OCI-LY1 (cell line): Measurements from ENCODE around the gene RBM10.

ENCODE experiments used
- H2AFZ ChIP-seq: fragments of 200-600 bp; sonication (generic), shearing (Covaris generic); 2 replicates; pipeline ENCODE4 v1.6.0; 2014; ENCODE audit warnings: antibody characterized with exemption, mild to moderate bottlenecking, low read length
- H3F3A ChIP-seq: fragments of 200-600 bp; sonication (generic), shearing (Covaris generic); 2 replicates; pipeline ENCODE4 v1.6.0; 2014; ENCODE audit warnings: mild to moderate bottlenecking, antibody characterized with exemption, low read length, moderate library complexity; ENCODE audit not compliant: insufficient read depth
- H3K27ac ChIP-seq: fragments of 200-600 bp; sonication (generic); 2 replicates; pipeline ENCODE4 v1.5.1; 2014; ENCODE audit warnings: low read length, mixed run types, mild to moderate bottlenecking, low read depth; ENCODE audit not compliant: poor library complexity, severe bottlenecking
- H3K27me3 ChIP-seq: fragments of 200-600 bp; sonication (generic); 2 replicates; pipeline ENCODE4 v1.6.0; 2014; ENCODE audit warnings: antibody characterized with exemption, mild to moderate bottlenecking, low read length, moderate library complexity; ENCODE audit not compliant: insufficient read depth
- H3K36me3 ChIP-seq: fragments of 200-600 bp; sonication (generic); 2 replicates; pipeline ENCODE4 v1.6.1; 2014; ENCODE audit warnings: mild to moderate bottlenecking, antibody characterized with exemption, low read length, moderate library complexity, mixed read lengths; ENCODE audit not compliant: insufficient read depth
- H3K4me1 ChIP-seq: fragments of 200-600 bp; sonication (generic); 2 replicates; pipeline ENCODE4 v1.5.1; 2014; ENCODE audit warnings: mild to moderate bottlenecking, low read length, moderate library complexity; ENCODE audit not compliant: insufficient read depth, severe bottlenecking
- H3K4me2 ChIP-seq: fragments of 200-600 bp; sonication (generic), shearing (Covaris generic); 2 replicates; pipeline ENCODE4 v1.6.1; 2014; ENCODE audit warnings: low read length
- H3K4me3 ChIP-seq: fragments of 200-600 bp; sonication (generic); 2 replicates; pipeline ENCODE4 v1.5.1; 2014; ENCODE audit warnings: low read length, low read depth, mild to moderate bottlenecking, mixed read lengths; ENCODE audit not compliant: poor library complexity, severe bottlenecking
- H3K79me2 ChIP-seq: fragments of 200-600 bp; shearing (Covaris generic); 2 replicates; pipeline ENCODE4 v1.6.1; 2016; ENCODE audit warnings: mixed run types, low read length, mixed read lengths; ENCODE audit not compliant: insufficient read depth
- H3K9ac ChIP-seq: fragments of 200-600 bp; sonication (generic), shearing (Covaris generic); 2 replicates; pipeline ENCODE4 v1.6.1; 2014; ENCODE audit warnings: mild to moderate bottlenecking, low read length, mixed read lengths
- H3K9me2 ChIP-seq: fragments of 200-600 bp; sonication (generic), shearing (Covaris generic); 2 replicates; pipeline ENCODE4 v1.6.1; 2014; ENCODE audit warnings: low read depth, mild to moderate bottlenecking, low read length, mixed read lengths
- H3K9me3 ChIP-seq: fragments of 200-600 bp; shearing (Covaris generic); 2 replicates; pipeline ENCODE4 v1.6.1; 2014; ENCODE audit warnings: low read length, mixed read lengths
- H4K20me1 ChIP-seq: fragments of 200-600 bp; sonication (generic), shearing (Covaris generic); 2 replicates; pipeline ENCODE4 v1.6.0; 2016; ENCODE audit warnings: mild to moderate bottlenecking, low read length; ENCODE audit not compliant: insufficient read depth
- CTCF ChIP-seq: fragments of 200-600 bp; sonication (generic), shearing (Covaris generic); IDR thresholded peaks from 2 replicates; pipeline ENCODE4 v1.5.1; 2017; ENCODE audit warnings: mild to moderate bottlenecking, antibody characterized with exemption, low read length, moderate library complexity, mixed read lengths
- EZH2 ChIP-seq: fragments of 200-600 bp; sonication (generic), shearing (Covaris generic); IDR thresholded peaks from 2 replicates; pipeline ENCODE4 v1.8.0; 2017; ENCODE audit warnings: borderline replicate concordance, mixed run types, mild to moderate bottlenecking, antibody characterized with exemption, low read length, moderate library complexity, mixed read lengths

The RBM10 gene

DNA sequence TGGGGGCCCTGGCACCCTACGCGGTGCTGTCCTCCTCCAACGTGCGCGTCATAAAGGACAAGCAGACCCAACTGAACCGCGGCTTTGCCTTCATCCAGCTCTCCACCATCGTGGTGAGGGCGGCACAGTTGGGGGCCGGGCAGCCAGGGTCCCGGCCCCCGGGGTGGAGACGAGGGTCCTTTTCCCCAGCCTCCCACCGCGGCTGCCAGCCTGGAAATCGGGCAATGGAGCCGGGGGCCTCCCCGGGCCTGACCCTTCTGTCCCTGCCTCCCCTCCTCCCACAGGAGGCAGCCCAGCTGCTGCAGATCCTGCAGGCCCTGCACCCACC is 34.9 kb downstream of the RBM10 start:
- H3K4me3 ChIP-seq, result no peak overlapping the region
- no peaks in the 10 kb centered on the region for H3K79me2 ChIP-seq
- no peaks in the 10 kb centered on the region for H3K4me1 ChIP-seq
- H2AFZ ChIP-seq, result no peak overlapping the region
- H3F3A ChIP-seq, result no peaks in the 10 kb centered on the region
- TF ChIP-seq EZH2 (no peak), CTCF (no peak)
- no peaks in the 10 kb centered on the region for H3K9me2 ChIP-seq
- H3K4me2 ChIP-seq, result no peak overlapping the region
- no peaks in the 10 kb centered on the region for H4K20me1 ChIP-seq
- H3K36me3 ChIP-seq, result peaks cover 59% of the 10 kb centered on the region
- H3K9me3 ChIP-seq, result no peaks in the 10 kb centered on the region
- no peak overlapping the region for H3K27ac ChIP-seq
- no peaks in the 10 kb centered on the region for H3K27me3 ChIP-seq
- H3K9ac ChIP-seq, result no peak overlapping the region

- TF ChIP-seq EZH2, result no peak
- TF ChIP-seq CTCF, result no peak
- Histone ChIP-seq H3K27ac (no peak overlapping the region), H3F3A (no peaks in the 10 kb centered on the region), H3K36me3 (peaks cover 57% of the 10 kb centered on the region), H3K4me3 (no peak overlapping the region), H3K9me3 (no peaks in the 10 kb centered on the region), H3K4me1 (no peaks in the 10 kb centered on the region), H2AFZ (no peak overlapping the region), H3K9ac (no peak overlapping the region), H3K4me2 (no peak overlapping the region), H3K9me2 (no peaks in the 10 kb centered on the region), H3K79me2 (no peaks in the 10 kb centered on the region), H3K27me3 (no peaks in the 10 kb centered on the region), H4K20me1 (no peaks in the 10 kb centered on the region)
Measured at GRCh38 chrX:47180346-47180745, 35.3 kb downstream of the RBM10 start.

- Histone ChIP-seq H3K79me2 (no peaks in the 10 kb centered on the region), H3K4me3 (no peak overlapping the region), H3K27me3 (no peaks in the 10 kb centered on the region), H3K9me2 (no peaks in the 10 kb centered on the region), H2AFZ (no peak overlapping the region), H4K20me1 (no peaks in the 10 kb centered on the region), H3K36me3 (peaks cover 59% of the 10 kb centered on the region), H3K27ac (no peak overlapping the region), H3K9ac (no peak overlapping the region), H3F3A (no peaks in the 10 kb centered on the region), H3K4me1 (no peaks in the 10 kb centered on the region), H3K4me2 (no peak overlapping the region), H3K9me3 (no peaks in the 10 kb centered on the region)
- TF ChIP-seq CTCF (no peak), EZH2 (no peak)
Measured at GRCh38 chrX:47181301-47181700, 36.3 kb downstream of the RBM10 start.
